DMS79 (cell line): ENCODE measurements around the gene CERS5.
"Not testable (repeated sequence)": the region's sequence is repeated elsewhere in the genome, so short reads cannot be mapped to it uniquely, and the experiment has no call there.

Experiments used
- DNase-seq: peaks from one replicate; lab custom pipeline; 2025; lab: John Stamatoyannopoulos, UW

Gene CERS5

DNA sequence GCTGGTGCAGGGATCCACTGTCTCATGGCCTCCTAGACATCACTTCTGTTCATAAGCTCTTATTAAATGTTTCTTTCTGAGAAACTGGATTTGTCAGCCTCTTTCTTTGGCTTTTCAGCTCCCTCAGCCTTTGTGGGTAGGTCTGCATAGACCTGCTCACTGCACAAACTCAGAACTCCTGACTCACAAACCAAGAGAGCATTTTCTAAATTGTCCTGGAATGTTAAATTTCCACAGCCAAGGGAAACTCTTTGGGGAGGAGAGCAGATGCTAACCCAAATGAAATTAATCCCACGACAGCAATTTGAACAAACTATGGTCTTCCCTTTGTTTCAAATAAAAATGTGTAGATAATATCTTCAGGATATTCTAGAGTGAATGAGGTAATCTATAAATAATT is 19.5 kb upstream of the CERS5 start:
- DNase-seq: no peak

GRCh38 chr12:50185970-50186663 is 18.9 kb upstream of the CERS5 start:
- no peak for DNase-seq

DNA sequence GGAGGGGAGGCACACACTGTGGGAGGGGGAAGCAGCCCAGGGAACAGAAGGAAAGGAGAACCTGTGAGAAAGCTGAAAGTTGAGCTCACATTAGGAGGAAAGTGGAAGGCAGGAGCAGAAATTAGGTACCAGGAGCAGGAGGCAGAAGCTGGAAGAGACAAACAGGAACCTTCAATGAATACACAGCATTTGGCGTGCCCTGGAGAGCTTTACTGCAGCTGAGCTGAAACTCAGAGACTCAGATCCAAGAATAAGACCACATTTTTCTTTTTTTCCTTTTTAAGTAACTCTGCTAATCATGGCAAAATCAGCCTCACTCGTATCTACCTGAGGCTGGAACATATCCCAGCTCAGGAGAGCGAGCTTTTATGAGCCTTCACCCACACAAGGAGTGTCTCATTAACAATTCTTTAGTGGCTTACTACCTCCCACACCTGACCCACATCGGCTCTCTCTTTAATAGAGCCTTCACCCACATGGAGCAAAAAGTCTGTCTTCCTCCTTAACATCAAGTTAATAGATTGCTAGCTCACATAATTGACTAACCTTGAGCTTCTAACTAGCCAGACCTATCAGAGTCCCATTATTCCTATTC is 18.2 kb upstream of the CERS5 start:
- no peak for DNase-seq

DNA sequence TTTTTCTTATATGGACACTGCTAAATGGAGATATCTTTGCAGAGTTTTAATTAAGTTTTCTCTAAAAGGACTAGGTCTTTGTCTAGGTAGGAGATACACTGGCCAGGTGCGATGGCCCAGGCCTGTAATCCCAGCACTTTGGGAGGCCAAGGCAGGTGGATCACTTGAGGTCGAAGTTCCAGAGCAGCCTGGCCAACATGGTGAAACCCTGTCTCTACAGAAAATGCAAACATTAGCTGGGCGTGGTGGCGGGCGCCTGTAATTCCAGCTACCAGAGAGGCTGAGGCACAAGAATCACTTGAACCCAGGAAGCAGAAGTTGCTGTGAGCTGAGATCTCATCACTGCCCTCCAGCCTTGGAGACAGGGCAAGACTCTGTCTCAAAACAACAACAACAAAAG is 17.1 kb upstream of the CERS5 start:
- DNase-seq: no peak

GRCh38 chr12:50182461-50182860 is 15.3 kb upstream of the CERS5 start:
- no peak for DNase-seq

GRCh38 chr12:50181691-50182090 is 14.5 kb upstream of the CERS5 start:
- no peak for DNase-seq

GRCh38 chr12:50175716-50176026 is 8.5 kb upstream of the CERS5 start:
- DNase-seq: no peak

- DNase-seq: peak; percentile 32
Measured at GRCh38 chr12:50174971-50175715, 8.0 kb upstream of the CERS5 start.

- peak; percentile 49 for DNase-seq
Measured at GRCh38 chr12:50166799-50167048, 445 bp downstream of the CERS5 start.

DNA sequence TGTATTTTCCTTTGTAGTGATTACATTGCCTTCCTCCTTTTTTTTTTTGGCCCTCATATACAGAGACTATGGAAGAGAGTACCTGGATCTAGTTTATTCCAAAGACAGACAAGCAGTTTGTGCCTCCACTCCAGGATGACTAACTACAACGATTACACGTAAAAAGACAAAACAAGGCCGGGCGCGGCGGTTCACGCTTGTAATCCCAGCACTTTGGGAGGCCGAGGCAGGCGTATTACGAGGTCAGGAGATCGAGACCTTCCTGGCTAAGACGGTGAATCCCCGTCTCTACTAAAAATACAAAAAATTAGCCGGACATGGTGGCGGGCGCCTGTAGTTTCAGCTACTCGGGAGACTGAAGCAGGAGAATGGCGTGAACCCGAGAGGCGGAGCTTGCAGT is 2.2 kb downstream of the CERS5 start:
- DNase-seq: no peak

- DNase-seq: no peak
Measured at GRCh38 chr12:50162230-50162629, 4.9 kb downstream of the CERS5 start.

DNA sequence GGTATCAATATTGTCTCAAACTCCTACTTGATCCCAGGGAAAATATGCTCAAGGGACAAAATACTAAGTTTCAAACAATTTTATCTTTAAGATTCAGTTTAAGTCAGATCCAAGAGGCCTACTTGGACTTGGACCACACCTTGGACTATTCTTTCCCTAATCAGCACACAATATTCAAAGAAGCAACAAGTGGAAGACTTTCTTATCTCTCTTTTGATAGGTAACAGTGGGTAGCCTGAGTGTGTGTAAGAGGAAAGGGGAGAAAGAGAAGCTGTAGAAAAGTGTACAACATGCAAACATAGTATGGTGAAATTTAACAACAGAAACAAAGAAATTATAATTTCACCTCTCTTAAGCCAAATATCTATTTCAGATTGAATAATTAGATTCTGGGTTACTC is 6.5 kb downstream of the CERS5 start:
- no peak for DNase-seq

- no peak for DNase-seq
Measured at GRCh38 chr12:50157259-50157658, 9.9 kb downstream of the CERS5 start.

- DNase-seq: no peak
Measured at GRCh38 chr12:50156641-50157040, 10.5 kb downstream of the CERS5 start.

- DNase-seq: not testable (repeated sequence)
Measured at GRCh38 chr12:50154947-50155346, 12.2 kb downstream of the CERS5 start.

- no peak for DNase-seq
Measured at GRCh38 chr12:50151047-50151687, 16.0 kb downstream of the CERS5 start.

GRCh38 chr12:50149311-50149710 is 17.9 kb downstream of the CERS5 start:
- no peak for DNase-seq

GRCh38 chr12:50148011-50148410 is 19.2 kb downstream of the CERS5 start:
- DNase-seq: not testable (repeated sequence)

GRCh38 chr12:50147281-50147680 is 19.9 kb downstream of the CERS5 start:
- no peak for DNase-seq

- no peak for DNase-seq
Measured at GRCh38 chr12:50145439-50145838, 21.7 kb downstream of the CERS5 start.

GRCh38 chr12:50142993-50143392 is 24.2 kb downstream of the CERS5 start:
- DNase-seq: no peak

GRCh38 chr12:50132505-50133135 is 34.5 kb downstream of the CERS5 start:
- no peak for DNase-seq

GRCh38 chr12:50129290-50129689 is 37.9 kb downstream of the CERS5 start:
- no peak for DNase-seq
